DND-41 (cell line): Measurements from ENCODE around the gene PLSCR2.

Experiments
- CTCF ChIP-seq: IDR thresholded peaks from 2 replicates; pipeline ENCODE4 v1.5.1; 2012; ENCODE audit warnings: borderline replicate concordance, low read length, moderate library complexity, mild to moderate bottlenecking; ENCODE audit not compliant: poor library complexity, severe bottlenecking; ENCODE audit errors: extremely low read depth
- EZH2 ChIP-seq: IDR thresholded peaks from 3 replicates; pipeline ENCODE4 v1.6.1; 2012; ENCODE audit warnings: borderline replicate concordance, low read depth, mild to moderate bottlenecking, moderate library complexity, low read length, inconsistent platforms; ENCODE audit not compliant: severe bottlenecking

GRCh38 chr3:146466604-146467003 lies 2.8 kb downstream of the PLSCR2 start:
- TF ChIP-seq CTCF (no peak), EZH2 (no peak)
